HL-60 (cell line): ENCODE measurements around the gene FDX2.

Experiments used
- DNase-seq, 2 experiments: peaks; one replicate each; pipeline ENCODE4 v3.0.0-alpha.2; 2010 to 2020; ENCODE audit warnings: low read depth in 1 of 2, low spot score in 1 of 2
- H3K27ac ChIP-seq: fragments of 250-450 bp; sonication (Bioruptor Pico); replicated peaks from 2 replicates; pipeline ENCODE4 v1.5.1; 2020; ENCODE audit warnings: mild to moderate bottlenecking, moderate library complexity
- H3K27me3 ChIP-seq: fragments of 250-450 bp; sonication (Bioruptor Pico); 2 replicates; pipeline ENCODE4 v1.5.1; 2021; ENCODE audit warnings: mild to moderate bottlenecking, moderate library complexity; ENCODE audit not compliant: insufficient read depth, poor library complexity, severe bottlenecking
- H3K4me3 ChIP-seq: replicated peaks from 2 replicates; pipeline ENCODE4 v1.5.1; 2011; ENCODE audit warnings: mild to moderate bottlenecking, control low read depth, low read length; ENCODE audit not compliant: insufficient read depth
- CTCF ChIP-seq: IDR thresholded peaks from one replicate; pipeline ENCODE4 v1.5.1; 2011; ENCODE audit warnings: low read length, control low read depth, inconsistent platforms; ENCODE audit not compliant: insufficient read depth
- GABPA ChIP-seq: IDR thresholded peaks from 2 replicates; pipeline ENCODE4 v1.6.1; 2012; ENCODE audit warnings: low read depth
- POLR2AphosphoS5 ChIP-seq: IDR thresholded peaks from 2 replicates; pipeline ENCODE4 v1.6.1; 2012; ENCODE audit warnings: low read depth
- REST ChIP-seq: IDR thresholded peaks from 2 replicates; pipeline ENCODE4 v1.6.1; 2012; ENCODE audit warnings: low read depth; ENCODE audit not compliant: insufficient replicate concordance
- SPI1 ChIP-seq: IDR thresholded peaks from 2 replicates; pipeline ENCODE4 v1.6.1; 2012; ENCODE audit warnings: low read depth, mild to moderate bottlenecking, borderline replicate concordance

The FDX2 gene

GRCh38 chr19:10321874-10322835, 6.3 kb upstream of the FDX2 start:
- H3K27ac ChIP-seq, result no peak overlapping the region
- TF ChIP-seq REST, result no peak
- TF ChIP-seq SPI1, result no peak
- no peak for TF ChIP-seq GABPA
- TF ChIP-seq POLR2AphosphoS5, result no peak
- no peak for TF ChIP-seq CTCF
- no peak overlapping the region for H3K4me3 ChIP-seq
- no peaks in the 10 kb centered on the region for H3K27me3 ChIP-seq
- no peak for DNase-seq

DNA sequence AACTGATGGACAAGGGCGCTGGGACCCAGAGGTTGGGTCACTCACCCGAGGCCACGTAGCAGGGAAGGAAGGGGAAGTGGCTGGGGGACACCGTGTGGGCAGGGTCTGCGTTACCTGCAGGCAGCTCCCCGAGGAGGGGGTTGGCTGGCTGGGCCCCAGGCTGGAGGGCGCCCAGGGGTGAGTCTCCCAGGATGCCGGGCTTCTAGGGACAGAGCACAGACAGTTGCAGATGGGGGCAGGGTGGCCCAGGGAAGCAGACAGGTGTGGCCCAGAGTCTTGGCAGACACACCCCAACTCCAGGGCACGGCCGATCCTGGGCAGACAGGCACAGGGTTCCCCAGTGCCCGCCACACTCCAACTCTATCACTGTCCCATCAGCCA, 5.6 kb upstream of the FDX2 start:
- 0 out of 2 replicates have a peak, but pooled peaks have one; percentile 20 for TF ChIP-seq POLR2AphosphoS5
- TF ChIP-seq GABPA, result no peak
- TF ChIP-seq CTCF, result no peak
- no peak for DNase-seq
- H3K27me3 ChIP-seq, result no peaks in the 10 kb centered on the region
- no peak overlapping the region for H3K4me3 ChIP-seq
- no peak overlapping the region for H3K27ac ChIP-seq

DNA sequence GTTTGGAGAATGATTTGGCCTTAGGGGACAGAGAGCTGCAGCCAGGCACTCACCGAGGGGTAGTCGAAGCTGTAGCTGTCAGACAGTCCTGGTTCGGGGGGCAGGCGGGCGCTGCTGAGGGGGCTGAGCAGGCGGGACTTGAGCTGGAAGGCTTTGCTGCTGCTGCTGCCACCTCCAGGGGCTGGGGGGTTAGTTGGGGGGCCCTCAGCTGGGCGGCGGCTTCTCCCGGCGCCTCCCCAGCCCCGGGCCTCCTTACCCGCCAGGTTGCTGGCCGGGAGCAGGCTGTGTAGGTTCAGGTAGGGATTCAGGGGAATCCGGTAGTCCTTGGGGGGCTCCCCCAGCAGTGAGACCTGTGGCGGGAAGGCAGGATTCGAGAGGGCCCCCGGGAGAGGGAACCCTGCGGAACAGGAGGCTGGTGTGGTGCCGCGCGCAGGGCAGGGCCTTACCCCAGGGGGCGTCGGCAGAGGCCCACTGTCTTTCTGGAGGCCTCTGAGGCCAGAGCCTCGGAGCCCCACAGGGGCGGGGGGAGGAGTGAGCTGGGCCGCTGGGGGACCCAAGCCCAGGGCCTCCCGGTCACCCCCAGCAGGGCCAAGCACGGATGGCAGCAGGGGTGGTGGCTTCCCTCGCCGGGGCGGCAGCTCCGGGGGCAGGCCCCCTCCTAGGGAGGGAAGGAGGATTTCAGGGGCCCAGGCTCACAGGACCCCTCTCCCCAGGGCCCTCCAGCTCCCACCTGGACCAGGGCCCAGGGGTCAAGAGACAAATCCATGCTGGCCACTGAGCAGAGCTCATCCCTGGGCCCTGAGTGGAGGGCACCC, 5.0 kb upstream of the FDX2 start:
- Histone ChIP-seq H3K4me3 (no peak overlapping the region), H3K27ac (no peak overlapping the region), H3K27me3 (no peaks in the 10 kb centered on the region)
- no peak for TF ChIP-seq SPI1
- no peak for TF ChIP-seq CTCF
- no peak for TF ChIP-seq GABPA
- DNase-seq, result no peak

- H3K27ac ChIP-seq, result no peak overlapping the region
- TF ChIP-seq REST (no peak), POLR2AphosphoS5 (no peak), CTCF (no peak), SPI1 (no peak), GABPA (no peak)
- no peaks in the 10 kb centered on the region for H3K27me3 ChIP-seq
- DNase-seq, result no peak
- no peak overlapping the region for H3K4me3 ChIP-seq
These were observed 3.2 kb upstream of the FDX2 start for GRCh38 chr19:10318807-10319682.
